Activated CD8-positive, alpha-beta memory T cell treated with anti-CD3 and anti-CD28 coated beads, Interleukin-2, amount 50 U/mL, for 4 hours (primary cell): ENCODE data around the gene ARF1.
A peak's percentile ranks its signal among the peaks of the same experiment; 100 is the strongest.
"Not testable (repeated sequence)": the region's sequence is repeated elsewhere in the genome, so short reads cannot be mapped to it uniquely, and the experiment has no call there.

Source experiments
- DNase-seq: peaks from one replicate; pipeline ENCODE4 v3.0.0-alpha.2; 2020

ARF1 gene

GRCh38 chr1:228104526-228105269 lies 22.2 kb downstream of the ARF1 start:
- DNase-seq, result no peak

GRCh38 chr1:228105270-228105995 lies 22.9 kb downstream of the ARF1 start:
- no peak for DNase-seq

GRCh38 chr1:228105996-228106799 lies 23.7 kb downstream of the ARF1 start:
- DNase-seq, result no peak

GRCh38 chr1:228106800-228107054 lies 24.2 kb downstream of the ARF1 start:
- no peak for DNase-seq

GRCh38 chr1:228107636-228108035 lies 25.1 kb downstream of the ARF1 start:
- no peak for DNase-seq

GRCh38 chr1:228108055-228108690 lies 25.7 kb downstream of the ARF1 start:
- no peak for DNase-seq

- no peak for DNase-seq
These were observed 26.2 kb downstream of the ARF1 start for GRCh38 chr1:228108742-228109072.

GRCh38 chr1:228109073-228109961 lies 26.8 kb downstream of the ARF1 start, which contains the start of gene MRPL55:
Gene MRPL55, minus strand, starts transcription at chr1:228109299. Its CDS starts 1,039 bp downstream, at chr1:228108260.
- peak; percentile 99 for DNase-seq

- no peak for DNase-seq
These were observed 27.5 kb downstream of the ARF1 start for GRCh38 chr1:228109962-228110488.

- DNase-seq, result no peak
These were observed 28.0 kb downstream of the ARF1 start for GRCh38 chr1:228110556-228110955.

- DNase-seq, result not testable (repeated sequence)
These were observed 28.8 kb downstream of the ARF1 start for GRCh38 chr1:228111315-228111714.

GRCh38 chr1:228112167-228112566 lies 29.7 kb downstream of the ARF1 start:
- DNase-seq, result no peak

GRCh38 chr1:228112617-228113016 lies 30.1 kb downstream of the ARF1 start:
- no peak for DNase-seq

- no peak for DNase-seq
These were observed 32.3 kb downstream of the ARF1 start for GRCh38 chr1:228114827-228115226.

GRCh38 chr1:228117335-228117734 lies 34.8 kb downstream of the ARF1 start:
- DNase-seq, result no peak

GRCh38 chr1:228118040-228118439 lies 35.5 kb downstream of the ARF1 start:
- DNase-seq, result no peak

GRCh38 chr1:228120351-228120750 lies 37.8 kb downstream of the ARF1 start:
- no peak for DNase-seq

GRCh38 chr1:228120857-228121489 lies 38.5 kb downstream of the ARF1 start:
- DNase-seq, result no peak

- DNase-seq, result no peak
These were observed 40.5 kb downstream of the ARF1 start for GRCh38 chr1:228122921-228123441.

- DNase-seq, result no peak
These were observed 41.0 kb downstream of the ARF1 start for GRCh38 chr1:228123505-228123904.

GRCh38 chr1:228125185-228125584 lies 42.7 kb downstream of the ARF1 start:
- no peak for DNase-seq
